Lower leg skin (tissue), 4 donors: Measurements from ENCODE around the gene TMEM184A. TPM values are rescaled to one million over a fixed set of nuclear protein-coding genes. Genes with fewer than 3 reads are reported as not detected.

ENCODE experiments used
- DNase-seq, 2 donors: peaks; one replicate each; pipeline ENCODE4 v3.0.0-alpha.2; 2019; ENCODE audit warnings: low spot score in 2 of 2
- H3K4me3 ChIP-seq: fragments of 200-600 bp; sonication (generic); 2 replicates; pipeline ENCODE4 v1.5.1; 2017; ENCODE audit warnings: mild to moderate bottlenecking, low read depth; ENCODE audit not compliant: poor library complexity, severe bottlenecking
- POLR2A ChIP-seq, 2 donors: fragments of 450-650 bp; IDR thresholded peaks; one replicate each; pipeline ENCODE4 v1.6.1; 2016 to 2017; ENCODE audit warnings: antibody characterized with exemption in 2 of 2, mild to moderate bottlenecking in 1 of 2, moderate library complexity in 1 of 2
- WGBS, 2 donors: methylation state at CpG; one replicate each; pipeline ENCODE4 v1.1.5; 2018; 5-methylcytosine and 5-hydroxymethylcytosine counted together
- intact Hi-C: fragments of 100-400 bp; cut with DNase I; formaldehyde crosslinking; loops from one replicate; pipeline ENCODE4 v1.15.0; 2023; ENCODE audit warnings: low total_unique reads
- total RNA-seq, 4 donors: library from RNA; depleted of rRNA; stranded (reverse); fragments of >200 nt; gene quantifications; one replicate each; pipeline ENCODE4 v1.1.0, GENCODE V29; 2016
- TF ChIP-seq, protein P1 (sequence below), 3 donors: fragments of 450-650 bp; IDR thresholded peaks; one replicate each; pipeline ENCODE4 v1.5.1; 2016; ENCODE audit warnings: antibody characterized with exemption in 3 of 3, mild to moderate bottlenecking in 3 of 3, moderate library complexity in 2 of 3

Gene TMEM184A
- total RNA-seq, 4 donors from 2014 or later = 70.5 to 177 (median 119) TPM

GRCh38 chr7:1588978-1589377 is 33.0 kb upstream of the TMEM184A start:
- WGBS, 2 donors = 89 to 100% methylated on average over 1 of the region's 1 CpG
- no peak for TF ChIP-seq POLR2A (IDR thresholded peaks at IDR 0.05)
- TF ChIP-seq, protein P1, sequence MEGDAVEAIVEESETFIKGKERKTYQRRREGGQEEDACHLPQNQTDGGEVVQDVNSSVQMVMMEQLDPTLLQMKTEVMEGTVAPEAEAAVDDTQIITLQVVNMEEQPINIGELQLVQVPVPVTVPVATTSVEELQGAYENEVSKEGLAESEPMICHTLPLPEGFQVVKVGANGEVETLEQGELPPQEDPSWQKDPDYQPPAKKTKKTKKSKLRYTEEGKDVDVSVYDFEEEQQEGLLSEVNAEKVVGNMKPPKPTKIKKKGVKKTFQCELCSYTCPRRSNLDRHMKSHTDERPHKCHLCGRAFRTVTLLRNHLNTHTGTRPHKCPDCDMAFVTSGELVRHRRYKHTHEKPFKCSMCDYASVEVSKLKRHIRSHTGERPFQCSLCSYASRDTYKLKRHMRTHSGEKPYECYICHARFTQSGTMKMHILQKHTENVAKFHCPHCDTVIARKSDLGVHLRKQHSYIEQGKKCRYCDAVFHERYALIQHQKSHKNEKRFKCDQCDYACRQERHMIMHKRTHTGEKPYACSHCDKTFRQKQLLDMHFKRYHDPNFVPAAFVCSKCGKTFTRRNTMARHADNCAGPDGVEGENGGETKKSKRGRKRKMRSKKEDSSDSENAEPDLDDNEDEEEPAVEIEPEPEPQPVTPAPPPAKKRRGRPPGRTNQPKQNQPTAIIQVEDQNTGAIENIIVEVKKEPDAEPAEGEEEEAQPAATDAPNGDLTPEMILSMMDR (IDR thresholded peaks at IDR 0.05) = no peak
- no peak for DNase-seq
- no peak overlapping the region for H3K4me3 ChIP-seq
- intact Hi-C loops = loop anchor here (10.0 kb wide), 2 partner anchors 626 to 756 kb away; no protein-coding TSS in a partner anchor

DNA sequence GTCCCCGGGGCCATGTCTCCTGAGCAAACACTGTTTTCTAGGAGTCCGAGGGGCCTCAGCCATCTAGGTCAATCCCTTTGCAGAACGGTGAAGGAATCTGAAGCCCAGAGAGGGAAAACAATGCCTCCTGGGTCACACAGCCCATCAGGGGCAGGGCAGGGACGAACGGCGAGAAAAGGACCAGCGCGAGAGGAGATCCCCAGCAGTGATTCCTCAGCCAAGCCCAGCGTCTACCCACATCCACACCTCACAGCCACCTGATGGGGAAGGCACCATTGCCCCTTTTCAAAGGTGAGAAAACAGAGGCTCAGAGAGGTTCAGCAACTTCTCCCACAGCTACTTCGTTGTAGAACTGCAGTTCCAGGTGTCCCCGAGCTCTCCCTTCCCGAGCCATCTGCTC is 31.7 kb upstream of the TMEM184A start:
- TF ChIP-seq, protein P1 (IDR thresholded peaks at IDR 0.05) = no peak
- TF ChIP-seq POLR2A (IDR thresholded peaks at IDR 0.05) = no peak
- intact Hi-C loops = loop anchor here (2.0 to 10.0 kb wide), 3 partner anchors 67 to 757 kb away; no protein-coding TSS in a partner anchor
- WGBS, 2 donors = 87 to 88% methylated on average over 12 of the region's 12 CpGs
- no peak for DNase-seq
- no peak overlapping the region for H3K4me3 ChIP-seq

GRCh38 chr7:1586827-1587705 is 31.1 kb upstream of the TMEM184A start:
- H3K4me3 ChIP-seq = no peak overlapping the region
- 71% methylated on average over 23 to 38 of the region's 42 CpGs for WGBS, 2 donors
- no peak for DNase-seq
- TF ChIP-seq POLR2A (IDR thresholded peaks at IDR 0.05) = no peak
- TF ChIP-seq, protein P1 (IDR thresholded peaks at IDR 0.05) = no peak
- intact Hi-C loops = loop anchor here (2.0 to 10.0 kb wide), 3 partner anchors 68 to 758 kb away; no protein-coding TSS in a partner anchor

DNA sequence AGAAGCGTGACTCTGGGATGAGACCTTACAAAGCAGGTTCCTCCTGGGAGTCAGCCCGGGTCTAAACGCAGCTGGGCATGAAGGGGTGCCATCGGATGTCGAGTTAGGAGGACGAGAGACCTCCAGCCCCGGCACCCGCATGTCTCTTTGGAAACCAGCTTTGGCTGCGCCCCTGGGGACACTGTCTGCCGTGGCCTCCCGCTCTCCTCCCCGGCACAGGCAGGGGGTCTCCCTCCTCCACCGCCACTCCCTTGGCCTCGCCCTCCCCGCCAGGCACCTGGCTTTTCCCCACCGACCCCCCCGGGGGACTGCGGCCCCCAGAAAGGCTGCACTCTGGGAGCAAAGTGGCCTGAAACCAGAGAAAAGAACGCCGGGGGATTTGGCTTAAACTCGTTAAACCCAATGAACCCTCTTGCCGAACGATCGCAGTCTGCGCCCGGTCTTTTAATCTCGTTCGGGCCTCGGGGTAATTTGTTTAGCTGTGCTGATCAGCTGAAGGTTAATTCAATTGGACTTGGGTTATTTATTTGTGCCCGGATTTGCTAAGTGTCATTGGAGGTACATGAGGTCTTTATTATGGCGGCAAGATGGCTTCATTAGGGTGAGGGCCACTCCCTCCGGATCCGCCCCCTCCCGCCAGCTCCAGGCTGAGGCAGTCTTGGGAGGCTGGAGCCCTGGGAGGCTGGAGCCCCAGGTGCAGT is 30.3 kb upstream of the TMEM184A start:
- DNase-seq = no peak
- TF ChIP-seq, protein P1 (IDR thresholded peaks at IDR 0.05) = no peak
- no peak for TF ChIP-seq POLR2A (IDR thresholded peaks at IDR 0.05)
- no peak overlapping the region for H3K4me3 ChIP-seq
- intact Hi-C loops = loop anchor here (2.0 to 10.0 kb wide), 3 partner anchors 69 to 759 kb away; no protein-coding TSS in a partner anchor
- WGBS, 2 donors = 60 to 64% methylated on average over 34 of the region's 34 CpGs

GRCh38 chr7:1585142-1585981 is 29.4 kb upstream of the TMEM184A start:
- no peak for DNase-seq
- intact Hi-C loops = loop anchor here (10.0 kb wide), 2 partner anchors 629 to 759 kb away; no protein-coding TSS in a partner anchor
- 88 to 92% methylated on average over 30 to 31 of the region's 37 CpGs for WGBS, 2 donors

More at GRCh38 chr7:1585142-1585981, 29.4 kb upstream of the TMEM184A start:
- no peak overlapping the region for H3K4me3 ChIP-seq
- no peak for TF ChIP-seq POLR2A (IDR thresholded peaks at IDR 0.05)
